Transverse colon (tissue), 4 donors: ENCODE measurements around the gene PRR19. TPM values are rescaled to one million over a fixed set of nuclear protein-coding genes. Genes with fewer than 3 reads are reported as not detected.
A peak's percentile ranks its signal among the peaks of the same experiment; 100 is the strongest.

Experiments
- DNase-seq: peaks from one replicate; pipeline ENCODE4 v3.0.0-alpha.2; 2019
- H3K27ac ChIP-seq, 4 donors: fragments of 200-600 bp; sonication (generic); 2 replicates each; pipeline ENCODE4 v1.5.1; 2016 to 2018; ENCODE audit warnings: inconsistent platforms in 4 of 4
- H3K27me3 ChIP-seq: fragments of 200-600 bp; sonication (generic); 2 replicates; pipeline ENCODE4 v1.5.1; 2017; ENCODE audit warnings: inconsistent platforms
- H3K36me3 ChIP-seq, 4 donors: fragments of 200-600 bp; sonication (generic); 2 replicates each; pipeline ENCODE4 v1.5.1; 2017 to 2019; ENCODE audit warnings: inconsistent platforms in 4 of 4
- H3K4me1 ChIP-seq, 4 donors: fragments of 200-600 bp; sonication (generic); 2 replicates each; pipeline ENCODE4 v1.5.1; 2017 to 2020; ENCODE audit warnings: inconsistent platforms in 4 of 4
- H3K4me3 ChIP-seq, 4 donors: fragments of 200-600 bp; sonication (generic); 1 replicate in 1 of 4; 2 replicates in 3 of 4; pipeline versions ENCODE4 v1.5.1 to v1.6.1; 2017 to 2019; ENCODE audit warnings: inconsistent platforms in 4 of 4
- H3K9me3 ChIP-seq, 2 donors: fragments of 200-600 bp; sonication (generic); 2 replicates each; pipeline ENCODE4 v1.5.1; 2017 to 2019; ENCODE audit warnings: inconsistent platforms in 2 of 2
- EP300 ChIP-seq: sonication (generic); formaldehyde crosslinking; IDR thresholded peaks from one replicate; pipeline ENCODE4 v1.6.1; 2017; ENCODE audit warnings: antibody characterized with exemption, low read depth
- POLR2A ChIP-seq: fragments of 450-650 bp; IDR thresholded peaks from one replicate; pipeline ENCODE4 v1.6.1; 2016; ENCODE audit warnings: antibody characterized with exemption, mild to moderate bottlenecking, moderate library complexity
- POLR2AphosphoS5 ChIP-seq, 3 donors: sonication (generic); formaldehyde crosslinking; IDR thresholded peaks; one replicate each; pipeline ENCODE4 v1.6.1; 2016; ENCODE audit warnings: antibody characterized with exemption in 3 of 3
- WGBS, 2 donors: methylation state at CpG; one replicate each; pipeline ENCODE4 v1.1.5; 2018; ENCODE audit warnings: low coverage in 1 of 2; 5-methylcytosine and 5-hydroxymethylcytosine counted together
- in situ Hi-C, 4 donors: fragments of 200-750 bp; cut with MboI; loops; one replicate each; pipeline versions ENCODE4 v1.15.0 to v1.15.1; 2017; ENCODE audit warnings: low sequenced_read_pairs in 3 of 4, low pct_ligation_motif_present in 1 of 4, low pct_unique_long_range_greater_than_20kb in 1 of 4
- intact Hi-C: fragments of 100-400 bp; cut with DNase I; formaldehyde crosslinking; loops from one replicate; pipeline ENCODE4 v1.15.1; 2023; ENCODE audit warnings: low total_unique reads
- total RNA-seq, 4 donors: library from RNA; depleted of rRNA; stranded (reverse); fragments of >200 nt; gene quantifications; one replicate each; pipeline ENCODE4 v1.1.0, GENCODE V29; 2016
- TF ChIP-seq, protein P1 (sequence below), 5 experiments: fragments of 200-600 bp in 3 of 5; fragments of 450-650 bp in 2 of 5; sonication (generic) in 3 of 5; IDR thresholded peaks; 1 replicate in 2 of 5; 2 replicates in 3 of 5; pipeline ENCODE4 v1.5.1; 2016 to 2017; ENCODE audit warnings: antibody characterized with exemption in 5 of 5, inconsistent platforms in 3 of 5, mild to moderate bottlenecking in 2 of 5, moderate library complexity in 1 of 5

PRR19 gene
- total RNA-seq, 4 donors from 2014 or later: 0.41 to 0.79 TPM; not detected in 2

DNA sequence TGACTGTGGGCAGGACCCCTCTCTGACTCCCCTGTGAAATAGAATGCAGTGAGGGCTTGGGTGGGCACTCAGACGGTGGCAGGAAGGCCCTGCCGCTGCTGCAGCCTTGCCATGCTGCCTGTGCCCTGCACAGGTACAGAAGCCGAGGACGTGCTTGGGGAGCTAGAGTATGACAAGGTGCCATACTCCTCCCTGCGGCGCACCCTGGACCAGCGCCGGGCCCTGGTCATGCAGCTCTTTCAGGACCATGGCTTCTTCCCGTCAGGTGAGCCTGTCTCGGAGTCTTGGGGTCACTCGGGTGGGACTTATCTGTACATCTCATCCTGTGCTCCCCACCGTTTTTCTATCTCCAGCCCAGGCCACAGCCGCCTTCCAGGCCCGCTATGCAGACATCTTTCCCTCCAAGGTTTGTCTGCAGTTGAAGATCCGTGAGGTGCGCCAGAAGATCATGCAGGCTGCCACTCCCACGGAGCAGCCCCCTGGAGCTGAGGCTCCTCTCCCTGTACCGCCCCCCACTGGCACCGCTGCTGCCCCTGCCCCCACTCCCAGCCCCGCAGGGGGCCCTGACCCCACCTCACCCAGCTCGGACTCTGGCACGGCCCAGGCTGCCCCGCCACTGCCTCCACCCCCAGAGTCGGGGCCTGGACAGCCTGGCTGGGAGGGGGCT is 7.3 kb upstream of the PRR19 start:
- Histone ChIP-seq H3K36me3 (peaks cover 0 to 25% (median 0%) of the 10 kb centered on the region in 4 donors), H3K27me3 (no peaks in the 10 kb centered on the region), H3K27ac (no peak overlapping the region), H3K9me3 (no peaks in the 10 kb centered on the region), H3K4me1 (peaks cover 0 to 17% (median 9%) of the 10 kb centered on the region in 4 donors), H3K4me3 (no peak overlapping the region)
- in situ Hi-C loops: loop anchor here in 2 of 4 donors (10.0 kb wide), 1 partner anchor 160 kb away; the partner anchor contains the start of gene POU2F2 (in 2 of the 2)
- no peak for DNase-seq
- intact Hi-C loops: no loop called here
- TF ChIP-seq, protein P1, sequence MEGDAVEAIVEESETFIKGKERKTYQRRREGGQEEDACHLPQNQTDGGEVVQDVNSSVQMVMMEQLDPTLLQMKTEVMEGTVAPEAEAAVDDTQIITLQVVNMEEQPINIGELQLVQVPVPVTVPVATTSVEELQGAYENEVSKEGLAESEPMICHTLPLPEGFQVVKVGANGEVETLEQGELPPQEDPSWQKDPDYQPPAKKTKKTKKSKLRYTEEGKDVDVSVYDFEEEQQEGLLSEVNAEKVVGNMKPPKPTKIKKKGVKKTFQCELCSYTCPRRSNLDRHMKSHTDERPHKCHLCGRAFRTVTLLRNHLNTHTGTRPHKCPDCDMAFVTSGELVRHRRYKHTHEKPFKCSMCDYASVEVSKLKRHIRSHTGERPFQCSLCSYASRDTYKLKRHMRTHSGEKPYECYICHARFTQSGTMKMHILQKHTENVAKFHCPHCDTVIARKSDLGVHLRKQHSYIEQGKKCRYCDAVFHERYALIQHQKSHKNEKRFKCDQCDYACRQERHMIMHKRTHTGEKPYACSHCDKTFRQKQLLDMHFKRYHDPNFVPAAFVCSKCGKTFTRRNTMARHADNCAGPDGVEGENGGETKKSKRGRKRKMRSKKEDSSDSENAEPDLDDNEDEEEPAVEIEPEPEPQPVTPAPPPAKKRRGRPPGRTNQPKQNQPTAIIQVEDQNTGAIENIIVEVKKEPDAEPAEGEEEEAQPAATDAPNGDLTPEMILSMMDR (IDR thresholded peaks at IDR 0.05): no peak
- TF ChIP-seq POLR2AphosphoS5 (IDR thresholded peaks at IDR 0.05) (no peak), EP300 (no peak), POLR2A (no peak)
- 90 to 91% methylated on average over 5 to 22 of the region's 24 CpGs for WGBS, 2 donors

DNA sequence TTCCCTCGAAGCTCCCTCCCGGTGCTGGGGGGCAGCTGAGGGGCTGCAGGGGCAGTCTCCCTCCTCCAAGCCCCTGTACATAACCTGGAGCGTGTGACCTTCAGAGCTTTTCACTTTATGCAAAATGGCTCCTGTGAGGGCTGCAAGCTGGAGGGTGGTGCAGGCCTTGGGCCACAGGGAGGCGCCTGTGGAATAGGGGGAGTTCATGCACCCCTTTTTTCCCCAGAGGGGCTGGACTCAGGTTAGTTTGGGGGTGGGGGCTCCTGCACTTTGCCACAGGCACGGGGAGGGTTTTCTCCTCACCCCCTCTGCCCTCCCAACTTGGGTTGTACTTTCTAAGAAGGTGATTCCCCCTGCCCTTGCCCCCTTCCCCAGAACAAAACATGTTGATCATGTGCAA is 6.6 kb upstream of the PRR19 start:
- H3K9me3 ChIP-seq: no peaks in the 10 kb centered on the region
- no peaks in the 10 kb centered on the region for H3K27me3 ChIP-seq
- in situ Hi-C loops: loop anchor here in 2 of 4 donors (10.0 kb wide), 1 partner anchor 161 kb away; the partner anchor contains the start of gene POU2F2 (in 2 of the 2)
- intact Hi-C loops: no loop called here
- H3K27ac ChIP-seq: no peak overlapping the region
- peaks cover 0 to 17% (median 9%) of the 10 kb centered on the region in 4 donors for H3K4me1 ChIP-seq
- no peak for DNase-seq
- WGBS, 2 donors: 72 to 100% methylated on average over 1 to 5 of the region's 5 CpGs
- H3K36me3 ChIP-seq: peaks cover 0 to 21% (median 0%) of the 10 kb centered on the region in 4 donors
- H3K4me3 ChIP-seq: no peak overlapping the region
- TF ChIP-seq POLR2AphosphoS5 (IDR thresholded peaks at IDR 0.05): no peak
- no peak for TF ChIP-seq POLR2A
- TF ChIP-seq EP300: no peak
- TF ChIP-seq, protein P1 (IDR thresholded peaks at IDR 0.05): no peak

DNA sequence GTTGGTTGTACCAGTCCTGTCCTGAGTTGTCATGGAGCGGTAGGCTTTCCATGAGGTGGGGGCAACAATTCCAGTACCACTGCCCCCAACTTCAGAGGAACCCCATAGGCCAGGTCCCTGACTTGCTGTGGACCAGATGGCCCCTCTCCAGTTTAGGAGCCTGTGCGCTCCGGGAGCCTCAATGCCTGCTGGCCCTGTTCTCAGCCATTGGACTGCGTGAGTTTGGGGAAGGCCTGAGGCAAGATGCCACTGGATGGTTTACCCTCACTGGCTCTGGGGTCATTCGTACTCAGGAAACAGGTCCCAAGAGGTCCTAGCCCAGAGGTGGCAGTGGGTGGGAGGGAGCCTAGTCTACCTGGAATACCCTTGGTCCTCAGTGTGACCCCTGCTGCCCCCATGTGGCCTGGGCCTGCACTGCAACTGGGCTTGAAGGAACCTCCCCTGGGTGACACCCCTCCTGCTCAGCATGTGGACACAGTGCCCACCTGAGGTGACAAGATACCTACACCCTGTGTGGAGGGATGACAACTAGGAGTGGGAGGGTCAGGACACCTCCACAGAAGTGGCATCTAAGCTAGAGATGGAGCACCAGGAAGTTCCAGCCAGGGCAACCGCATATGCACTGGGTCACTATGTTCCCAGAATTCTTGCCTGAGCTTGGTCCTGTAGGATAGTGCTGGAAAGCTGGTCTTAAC is 6.0 kb upstream of the PRR19 start:
- Histone ChIP-seq H3K36me3 (peaks cover 0 to 17% (median 0%) of the 10 kb centered on the region in 4 donors), H3K9me3 (no peaks in the 10 kb centered on the region), H3K27me3 (no peaks in the 10 kb centered on the region), H3K27ac (peak overlapping the region in 1 of 4 donors; percentile 26), H3K4me1 (peaks cover 0 to 15% (median 9%) of the 10 kb centered on the region in 4 donors), H3K4me3 (no peak overlapping the region)
- intact Hi-C loops: no loop called here
- TF ChIP-seq POLR2AphosphoS5 (IDR thresholded peaks at IDR 0.05) (peak in 1 of 3 donors; percentile 17), POLR2A (no peak), EP300 (no peak)
- TF ChIP-seq, protein P1 (IDR thresholded peaks at IDR 0.05): peak; percentile 93 to 97 (median 95)
- DNase-seq: peak; percentile 89
- 83% methylated on average over 6 of the region's 6 CpGs; no CpG with 5 or more reads in 1 of the 2 donors for WGBS, 2 donors
- in situ Hi-C loops: loop anchor here in 2 of 4 donors (10.0 kb wide), 1 partner anchor 161 kb away; the partner anchor contains the start of gene POU2F2 (in 2 of the 2)

DNA sequence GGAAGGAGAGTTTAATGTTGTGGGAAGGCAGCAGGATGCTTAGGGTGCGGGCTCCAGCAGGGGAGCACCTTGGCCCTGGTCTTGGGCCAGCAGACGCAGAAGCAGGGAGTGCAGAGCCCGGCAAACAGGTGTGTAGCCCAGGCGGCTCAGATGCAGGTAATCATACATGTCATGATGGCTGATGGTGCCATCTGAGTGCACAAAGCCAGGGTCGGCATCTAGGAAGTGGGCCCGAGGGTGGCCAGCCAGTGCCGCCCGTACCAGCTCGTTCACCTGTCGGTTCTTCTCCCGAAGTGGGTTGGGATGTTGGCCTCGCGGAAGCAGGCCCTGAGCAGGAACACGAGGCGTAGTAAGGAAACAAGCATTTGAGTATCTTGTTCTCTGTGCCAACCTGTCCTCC is 4.9 kb upstream of the PRR19 start:
- no peaks in the 10 kb centered on the region for H3K27me3 ChIP-seq
- TF ChIP-seq, protein P1 (IDR thresholded peaks at IDR 0.05): no peak
- in situ Hi-C loops: loop anchor here in 2 of 4 donors (10.0 kb wide), 1 partner anchor 162 kb away; the partner anchor contains the start of gene POU2F2 (in 2 of the 2)
- peaks cover 0 to 12% (median 9%) of the 10 kb centered on the region in 4 donors for H3K4me1 ChIP-seq
- intact Hi-C loops: no loop called here
- no peaks in the 10 kb centered on the region for H3K9me3 ChIP-seq
- H3K36me3 ChIP-seq: peaks cover 0 to 17% (median 0%) of the 10 kb centered on the region in 4 donors
- WGBS, 2 donors: 94% methylated on average over 15 of the region's 15 CpGs; no CpG with 5 or more reads in 1 of the 2 donors
- H3K4me3 ChIP-seq: no peak overlapping the region
- H3K27ac ChIP-seq: no peak overlapping the region
- no peak for DNase-seq
